ENCODE results near the gene CORO7. TPM values are rescaled to one million over a fixed set of nuclear protein-coding genes. Genes with fewer than 3 reads are reported as not detected.

Gene CORO7
- total RNA-seq, 2 donors from 2014 or later, result 88.6 to 105 TPM

DNA sequence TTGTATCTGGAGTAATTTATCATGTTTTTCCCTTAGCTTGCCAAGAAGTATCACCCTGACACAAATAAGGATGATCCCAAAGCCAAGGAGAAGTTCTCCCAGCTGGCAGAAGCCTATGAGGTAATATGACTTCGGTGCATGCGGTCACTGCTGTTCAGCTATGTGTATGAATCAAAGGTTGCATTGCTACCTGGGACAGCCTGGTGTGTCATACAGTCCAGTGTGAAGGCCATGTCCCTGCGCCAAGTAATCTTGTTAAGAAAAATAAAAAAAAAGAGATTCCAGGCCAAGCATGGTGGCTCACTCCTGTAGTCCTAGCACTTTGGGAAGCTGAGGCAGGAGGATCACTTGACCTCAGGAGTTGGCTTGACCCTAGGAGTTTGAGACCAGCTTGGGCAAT lies 21.0 kb upstream of the CORO7 start:
- peak overlapping the region; percentile 20 for H3K27ac Mint-ChIP-seq
- H3K27me3 Mint-ChIP-seq (ENCODE audit: low read depth), result no peaks in the 10 kb centered on the region
- peaks cover 17 to 29% of the 10 kb centered on the region in 2 donors for H3K36me3 Mint-ChIP-seq (ENCODE audit: insufficient read depth in 2 of 2)
- ATAC-seq (replicated peaks in 1 of 2) (no peak), DNase-seq (no peak)
- H3K4me1 Mint-ChIP-seq (ENCODE audit: low read depth), result peaks cover 13% of the 10 kb centered on the region
- H3K4me3 Mint-ChIP-seq, result no peak overlapping the region
- H3K9me3 Mint-ChIP-seq, result no peaks in the 10 kb centered on the region

DNA sequence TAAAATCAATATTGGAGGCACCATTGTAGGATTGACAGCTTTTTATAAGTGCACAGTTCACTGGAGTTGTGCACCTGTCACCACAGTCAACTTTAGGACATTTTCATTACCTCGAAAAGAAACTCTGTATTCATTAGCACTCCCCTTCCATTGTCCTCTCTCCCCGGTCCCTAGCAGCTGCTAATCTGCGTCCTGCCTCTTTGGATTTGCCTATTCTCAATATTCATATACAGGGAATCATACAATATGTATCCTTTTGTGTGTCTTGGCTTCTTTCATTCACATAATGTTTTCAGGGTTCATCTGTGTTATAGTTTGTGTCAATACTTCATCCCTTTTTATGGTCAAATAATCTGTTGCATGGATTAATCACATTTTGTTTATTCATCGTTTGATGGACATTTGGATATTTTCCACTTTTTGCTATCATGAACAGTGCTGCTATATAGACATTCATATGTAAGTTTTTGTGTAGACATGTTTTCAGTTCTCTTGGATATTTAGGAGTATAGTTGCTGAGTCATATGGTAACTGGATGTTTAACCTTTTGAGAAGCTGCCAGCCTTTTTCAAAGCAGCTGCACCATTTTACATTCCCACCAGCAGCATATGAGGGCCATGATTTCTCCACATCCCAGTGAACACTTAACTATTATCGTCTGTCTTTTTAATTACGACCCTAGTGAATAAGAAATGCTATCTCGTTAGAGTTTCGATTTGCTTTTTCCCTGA lies 19.1 kb upstream of the CORO7 start:
- Mint-ChIP-seq H3K4me3 (no peak overlapping the region), H3K27ac (peak overlapping the region; percentile 57), H3K4me1 (ENCODE audit: low read depth) (peaks cover 18% of the 10 kb centered on the region), H3K9me3 (no peaks in the 10 kb centered on the region), H3K36me3 (ENCODE audit: insufficient read depth in 2 of 2) (peaks cover 16 to 34% of the 10 kb centered on the region in 2 donors), H3K27me3 (ENCODE audit: low read depth) (no peaks in the 10 kb centered on the region)
- no peak for ATAC-seq (replicated peaks in 1 of 2)
- no peak for DNase-seq

DNA sequence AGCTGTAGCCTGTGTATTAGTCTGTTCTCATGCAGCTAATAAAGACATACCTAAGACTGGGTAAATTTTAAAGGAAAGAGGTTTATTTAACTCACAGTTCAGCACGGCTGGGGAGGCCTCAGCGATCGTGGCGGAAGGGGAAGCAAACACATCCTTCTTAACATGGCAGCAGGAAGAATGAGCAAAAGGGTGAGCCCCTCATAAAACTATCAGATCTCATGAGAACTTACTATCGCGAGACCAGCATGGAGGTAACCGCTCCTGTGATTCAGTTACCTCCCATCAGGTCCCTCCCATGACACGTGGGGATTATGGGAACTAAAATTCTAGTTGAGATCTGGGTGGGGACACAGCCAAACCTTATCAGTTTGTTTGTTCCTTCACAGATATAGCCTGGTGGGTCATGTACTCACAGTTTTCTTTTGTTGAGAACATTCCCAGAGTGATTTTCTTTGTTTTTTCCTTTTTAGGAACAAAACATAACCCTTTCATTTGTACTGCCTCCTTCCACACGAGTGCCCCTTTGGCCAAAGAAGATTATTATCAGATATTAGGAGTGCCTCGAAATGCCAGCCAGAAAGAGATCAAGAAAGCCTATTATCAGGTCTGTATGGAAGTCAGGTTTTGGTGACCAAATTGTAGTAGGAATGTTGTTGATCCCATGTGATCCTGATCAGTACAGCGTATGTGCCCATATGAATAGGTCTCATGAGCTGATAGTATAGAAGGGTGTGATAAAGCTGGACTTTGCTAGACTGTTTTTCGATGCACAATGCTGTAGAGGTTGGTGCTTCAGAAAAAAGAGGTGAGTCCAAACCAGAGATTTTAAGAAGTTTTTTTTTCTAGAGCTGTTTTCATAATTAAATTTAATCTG lies 17.8 kb upstream of the CORO7 start:
- Mint-ChIP-seq H3K27me3 (ENCODE audit: low read depth) (no peaks in the 10 kb centered on the region), H3K4me3 (no peak overlapping the region), H3K9me3 (no peaks in the 10 kb centered on the region), H3K36me3 (ENCODE audit: insufficient read depth in 2 of 2) (peaks cover 14 to 38% of the 10 kb centered on the region in 2 donors), H3K4me1 (ENCODE audit: low read depth) (peaks cover 22% of the 10 kb centered on the region), H3K27ac (peak overlapping the region; percentile 23)
- ATAC-seq (replicated peaks in 1 of 2) (no peak), DNase-seq (no peak)

DNA sequence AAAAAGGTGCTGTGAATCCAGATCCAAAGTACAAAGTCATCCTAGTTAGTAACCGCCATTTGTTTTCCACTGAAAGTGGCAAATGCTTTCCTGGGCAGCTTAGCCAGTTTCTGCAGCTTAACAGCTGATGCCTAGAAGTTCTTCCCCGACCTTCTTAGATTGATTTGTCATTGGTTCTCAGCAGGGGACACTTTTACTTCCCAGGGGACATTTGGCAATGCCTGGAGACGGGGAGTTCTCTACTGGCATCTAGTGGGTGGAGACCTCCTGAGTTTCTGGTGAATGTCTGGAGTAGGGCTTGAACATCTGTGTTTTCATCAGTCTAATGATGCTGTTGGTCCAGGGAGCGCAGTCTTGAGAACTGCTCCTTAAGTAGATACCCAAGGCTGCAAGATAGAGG lies 16.8 kb upstream of the CORO7 start:
- H3K4me1 Mint-ChIP-seq (ENCODE audit: low read depth), result peaks cover 27% of the 10 kb centered on the region
- H3K27me3 Mint-ChIP-seq (ENCODE audit: low read depth), result no peaks in the 10 kb centered on the region
- no peak for DNase-seq
- H3K27ac Mint-ChIP-seq, result peak overlapping the region; percentile 38
- H3K9me3 Mint-ChIP-seq, result no peaks in the 10 kb centered on the region
- H3K4me3 Mint-ChIP-seq, result no peak overlapping the region
- peaks cover 16 to 42% of the 10 kb centered on the region in 2 donors for H3K36me3 Mint-ChIP-seq (ENCODE audit: insufficient read depth in 2 of 2)
- ATAC-seq (replicated peaks in 1 of 2), result no peak

DNA sequence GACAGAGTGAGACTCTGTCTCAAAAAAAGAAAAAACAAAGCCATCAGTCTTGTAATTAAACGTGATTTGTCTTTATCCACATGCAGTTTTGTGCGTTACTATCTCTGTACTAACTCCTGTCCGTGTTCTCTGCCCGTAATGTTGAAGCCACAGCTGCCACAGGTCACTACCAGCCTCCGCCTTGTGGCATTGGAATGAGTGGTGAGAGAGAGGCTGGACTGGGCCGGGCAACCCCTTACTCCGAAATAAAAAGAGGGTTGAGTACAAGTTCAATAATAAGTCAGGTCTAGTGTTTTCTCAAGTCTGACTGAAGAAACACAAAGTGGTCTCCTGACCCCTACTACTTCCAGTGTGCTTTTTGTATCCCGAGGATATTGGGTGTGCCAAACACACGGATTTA lies 14.6 kb upstream of the CORO7 start:
- peaks cover 45% of the 10 kb centered on the region for H3K4me1 Mint-ChIP-seq (ENCODE audit: low read depth)
- no peak overlapping the region for H3K4me3 Mint-ChIP-seq
- H3K9me3 Mint-ChIP-seq, result no peaks in the 10 kb centered on the region
- ATAC-seq (replicated peaks in 1 of 2) (no peak), DNase-seq (no peak)
- no peaks in the 10 kb centered on the region for H3K27me3 Mint-ChIP-seq (ENCODE audit: low read depth)
- peak overlapping the region; percentile 64 for H3K27ac Mint-ChIP-seq
- peaks cover 17 to 42% of the 10 kb centered on the region in 2 donors for H3K36me3 Mint-ChIP-seq (ENCODE audit: insufficient read depth in 2 of 2)

DNA sequence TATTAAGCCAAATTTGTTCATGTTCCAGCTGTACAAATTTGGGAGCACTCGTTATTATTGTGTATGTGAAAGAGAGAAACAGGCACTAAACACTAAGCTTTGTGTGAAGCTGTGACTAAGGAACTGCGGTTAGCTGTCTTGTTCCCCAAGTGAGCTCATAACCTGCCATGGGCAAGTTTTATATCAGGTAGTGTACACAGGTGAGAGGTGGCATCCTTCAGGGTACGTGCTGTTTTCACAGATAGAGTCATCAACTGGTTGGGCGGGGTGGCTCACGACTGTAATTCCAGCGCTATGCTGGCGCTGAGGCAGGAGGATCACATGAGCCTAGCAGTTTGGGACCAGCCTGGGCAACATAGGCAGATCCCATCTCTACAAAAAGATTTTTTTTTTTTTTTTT lies 12.1 kb upstream of the CORO7 start:
- no peaks in the 10 kb centered on the region for H3K9me3 Mint-ChIP-seq
- H3K27ac Mint-ChIP-seq, result peak overlapping the region; percentile 68
- H3K36me3 Mint-ChIP-seq (ENCODE audit: insufficient read depth in 2 of 2), result peaks cover 14 to 30% of the 10 kb centered on the region in 2 donors
- peak overlapping the region; percentile 42 to 49 for H3K4me3 Mint-ChIP-seq
- no peak for ATAC-seq (replicated peaks in 1 of 2)
- H3K4me1 Mint-ChIP-seq (ENCODE audit: low read depth), result peaks cover 48% of the 10 kb centered on the region
- H3K27me3 Mint-ChIP-seq (ENCODE audit: low read depth), result no peaks in the 10 kb centered on the region
- DNase-seq, result no peak

DNA sequence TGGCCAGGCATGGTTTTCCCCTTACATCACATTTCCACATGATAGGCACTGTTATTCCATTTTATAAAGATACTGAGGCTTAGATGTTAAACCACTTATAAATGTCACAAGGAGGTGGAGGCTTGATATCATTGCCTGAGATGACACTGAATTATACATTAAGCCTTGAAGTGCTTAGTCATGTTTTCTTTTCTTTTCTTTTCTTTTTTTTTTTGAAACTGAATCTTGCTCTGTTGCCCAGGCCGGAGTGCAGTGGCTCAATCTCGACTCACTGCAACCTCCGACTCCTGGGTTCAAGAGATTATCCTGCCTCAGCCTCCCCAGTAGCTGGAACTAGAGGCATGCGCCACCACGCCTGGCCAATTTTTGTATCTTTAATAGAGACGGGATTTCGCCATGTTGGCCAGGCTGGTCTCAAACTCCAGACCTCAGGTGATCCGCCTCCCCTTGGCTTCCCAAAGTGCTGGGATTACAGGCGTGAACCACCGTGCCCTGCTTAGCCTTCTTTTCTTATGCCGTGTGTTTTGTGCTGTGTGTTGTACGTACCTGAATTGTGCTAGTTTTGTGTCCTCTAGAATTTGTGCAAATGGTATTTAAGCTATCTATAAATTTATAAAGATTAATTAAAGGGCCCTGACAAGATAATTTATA lies 10.5 kb upstream of the CORO7 start:
- DNase-seq (no peak), ATAC-seq (replicated peaks in 1 of 2) (no peak)
- Mint-ChIP-seq H3K9me3 (no peaks in the 10 kb centered on the region), H3K36me3 (ENCODE audit: insufficient read depth in 2 of 2) (peaks cover 13 to 25% of the 10 kb centered on the region in 2 donors), H3K27ac (peak overlapping the region; percentile 100), H3K4me1 (ENCODE audit: low read depth) (peaks cover 44% of the 10 kb centered on the region), H3K27me3 (ENCODE audit: low read depth) (no peaks in the 10 kb centered on the region), H3K4me3 (peak overlapping the region; percentile 93 to 98)

DNA sequence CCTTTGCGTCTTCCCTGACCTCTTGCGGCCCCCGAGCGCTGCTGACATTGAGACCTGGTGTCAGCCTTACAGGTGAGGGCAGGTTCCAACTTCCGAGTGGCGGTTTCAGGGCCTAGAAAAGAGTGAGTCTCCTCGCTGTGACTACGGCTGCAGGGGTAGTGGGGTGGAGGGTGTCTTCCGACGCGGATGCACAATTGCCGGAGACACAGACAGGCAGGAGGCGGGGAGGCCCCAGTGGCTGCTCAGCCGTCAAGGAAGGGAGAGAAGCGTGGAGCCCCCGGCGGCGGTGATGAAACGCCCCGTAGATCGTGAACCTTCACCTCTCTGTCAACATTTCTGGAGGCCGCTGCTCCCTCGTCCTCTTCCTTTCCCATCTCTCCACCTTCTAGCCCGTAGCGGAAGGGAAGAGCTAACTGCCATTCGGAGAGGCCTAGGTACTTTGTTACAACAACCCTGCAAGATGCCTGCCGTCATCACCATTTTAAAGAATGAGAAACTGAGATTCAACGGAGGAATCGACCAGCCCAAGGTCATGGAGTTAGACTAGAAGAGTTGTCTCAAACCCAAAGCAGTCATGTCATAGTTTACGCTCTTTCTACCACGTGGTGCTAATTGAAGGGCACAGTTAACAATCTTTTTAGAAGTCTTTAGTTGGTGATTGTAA lies 9.8 kb upstream of the CORO7 start:
- Mint-ChIP-seq H3K27me3 (ENCODE audit: low read depth) (no peaks in the 10 kb centered on the region), H3K9me3 (no peaks in the 10 kb centered on the region), H3K4me3 (peak overlapping the region; percentile 93 to 98), H3K4me1 (ENCODE audit: low read depth) (peaks cover 41% of the 10 kb centered on the region), H3K36me3 (ENCODE audit: insufficient read depth in 2 of 2) (peaks cover 11 to 21% of the 10 kb centered on the region in 2 donors), H3K27ac (peak overlapping the region; percentile 100)
- DNase-seq (no peak), ATAC-seq (replicated peaks in 1 of 2) (peak; percentile 37 to 41)

DNA sequence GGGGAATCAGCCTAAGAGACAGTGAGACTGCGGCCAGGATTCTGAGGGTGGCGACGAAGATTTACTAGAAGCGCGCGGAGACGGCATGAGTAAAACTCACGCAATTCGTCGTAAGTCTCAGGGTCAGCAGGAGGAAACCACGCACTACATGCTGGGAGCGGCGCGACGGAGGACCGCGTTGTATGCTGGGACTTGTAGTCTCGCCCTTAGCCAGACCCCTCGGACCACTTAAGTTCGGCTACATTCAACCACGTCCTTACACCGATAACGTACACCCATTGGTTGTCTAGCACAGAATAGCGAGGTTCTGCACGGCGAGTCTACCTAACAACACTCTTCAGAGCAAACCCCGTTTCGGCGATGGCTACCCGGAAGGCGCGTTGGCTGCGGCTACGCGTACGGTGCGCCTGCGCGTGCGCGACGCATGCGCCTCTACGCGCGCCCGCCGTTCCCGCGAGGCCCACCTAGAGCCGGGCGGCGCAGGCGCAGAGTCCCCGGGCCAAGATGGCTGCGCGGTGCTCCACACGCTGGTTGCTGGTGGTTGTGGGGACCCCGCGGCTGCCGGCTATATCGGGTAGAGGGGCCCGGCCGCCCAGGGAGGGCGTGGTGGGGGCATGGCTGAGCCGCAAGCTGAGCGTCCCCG lies 9.1 kb upstream of the CORO7 start, which contains the start of gene DNAJA3:
Gene DNAJA3, plus strand, starts transcription at position 491 of the 643 bp plus-strand sequence. Its CDS starts 14 bp downstream, at position 505.
- Mint-ChIP-seq H3K27ac (peak within 1 kb of the TSS; percentile 100), H3K9me3 (no peaks in the 10 kb centered on the region), H3K4me3 (peak within 1 kb of the TSS; percentile 93 to 98), H3K36me3 (ENCODE audit: insufficient read depth in 2 of 2) (peaks cover 11 to 20% of the 10 kb centered on the region in 2 donors), H3K4me1 (ENCODE audit: low read depth) (peaks cover 38% of the 10 kb centered on the region), H3K27me3 (ENCODE audit: low read depth) (no peaks in the 10 kb centered on the region)
- DNase-seq (peak; percentile 94 to 96), ATAC-seq (replicated peaks in 1 of 2) (peak; percentile 94 to 95)

DNA sequence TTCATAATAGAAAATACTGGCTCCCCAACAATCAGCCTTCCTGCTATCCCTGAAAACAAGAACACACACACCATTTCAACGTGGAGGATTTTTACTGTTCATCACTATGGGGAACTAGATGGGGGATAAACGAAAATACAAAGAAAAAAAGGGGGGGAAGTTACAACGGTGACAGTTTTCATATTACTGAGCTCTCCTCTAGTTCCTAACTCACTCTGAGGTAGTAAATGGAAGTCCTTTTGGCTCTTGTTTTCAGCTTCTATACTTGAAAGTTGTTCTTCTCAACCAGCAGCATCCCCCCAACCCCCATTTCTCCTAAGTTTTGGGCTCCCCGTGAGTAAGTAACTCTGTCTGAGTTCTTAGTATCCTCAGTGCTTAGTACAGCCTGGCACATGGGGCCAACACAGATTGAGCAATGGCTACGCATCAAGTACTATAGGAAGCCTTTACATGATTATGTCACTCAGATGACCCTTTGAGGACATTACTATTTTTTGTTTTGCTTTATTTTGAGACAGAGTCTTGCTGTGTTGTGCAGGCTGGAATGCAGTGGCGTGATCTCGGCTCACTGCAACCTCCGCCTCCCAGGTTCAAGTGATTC lies 4.2 kb upstream of the CORO7 start:
- no peak for DNase-seq
- no peak for ATAC-seq (replicated peaks in 1 of 2)
- Mint-ChIP-seq H3K27me3 (ENCODE audit: low read depth) (no peaks in the 10 kb centered on the region), H3K9me3 (no peaks in the 10 kb centered on the region), H3K4me1 (ENCODE audit: low read depth) (peaks cover 18% of the 10 kb centered on the region), H3K27ac (no peak overlapping the region), H3K36me3 (ENCODE audit: insufficient read depth in 2 of 2) (peaks cover 1 to 3% of the 10 kb centered on the region in 2 donors), H3K4me3 (no peak overlapping the region)

DNA sequence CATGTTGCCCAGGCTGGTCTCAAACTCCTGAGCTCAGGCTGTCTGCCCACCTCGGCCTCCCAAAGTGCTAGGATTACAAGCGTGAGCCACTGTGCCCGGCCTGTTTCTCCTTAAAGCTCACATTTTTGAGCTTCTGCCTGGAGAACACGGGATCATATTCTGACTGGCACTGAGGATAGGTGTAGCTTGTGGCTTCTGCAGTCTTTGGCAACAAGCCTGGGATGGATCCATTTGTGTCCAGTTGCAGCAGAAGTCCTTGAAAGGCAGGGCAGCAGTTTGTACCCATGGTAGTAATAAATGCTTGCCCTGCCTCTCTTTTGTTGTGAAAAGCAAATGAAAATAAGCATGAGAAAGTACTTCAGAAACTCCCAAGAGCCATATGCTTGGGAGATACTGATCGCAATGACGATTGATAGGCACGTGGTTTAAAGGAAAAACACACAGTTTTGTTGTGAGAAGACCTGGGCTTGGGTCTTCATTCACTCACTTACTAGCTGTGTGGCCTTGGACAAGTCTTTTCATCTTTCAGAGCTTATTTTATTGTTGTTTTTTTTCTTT lies 3.1 kb upstream of the CORO7 start:
- H3K4me3 Mint-ChIP-seq, result no peak overlapping the region
- no peak for ATAC-seq (replicated peaks in 1 of 2)
- peaks cover 3 to 6% of the 10 kb centered on the region in 2 donors for H3K36me3 Mint-ChIP-seq (ENCODE audit: insufficient read depth in 2 of 2)
- no peaks in the 10 kb centered on the region for H3K9me3 Mint-ChIP-seq
- peaks cover 23% of the 10 kb centered on the region for H3K4me1 Mint-ChIP-seq (ENCODE audit: low read depth)
- no peak overlapping the region for H3K27ac Mint-ChIP-seq
- DNase-seq, result no peak
- H3K27me3 Mint-ChIP-seq (ENCODE audit: low read depth), result no peaks in the 10 kb centered on the region

All from activated T-cell treated with anti-CD3 and anti-CD28 coated beads, Interleukin-2, amount 50 U/mL, for 72 hours (primary cell).